ENCODE measurements around the gene SLC7A9.
"Not testable (repeated sequence)": the region's sequence is repeated elsewhere in the genome, so short reads cannot be mapped to it uniquely, and the experiment has no call there.

The SLC7A9 gene

GRCh38 chr19:32863841-32864240 is 5.7 kb downstream of the SLC7A9 start:
- no peak for DNase-seq (ENCODE audit: low spot score)

- DNase-seq (ENCODE audit: low spot score) = no peak
Observed at GRCh38 chr19:32863301-32863700, 6.3 kb downstream of the SLC7A9 start.

GRCh38 chr19:32862741-32863140 is 6.8 kb downstream of the SLC7A9 start:
- no peak for DNase-seq (ENCODE audit: low spot score)

GRCh38 chr19:32862173-32862572 is 7.4 kb downstream of the SLC7A9 start:
- no peak for DNase-seq (ENCODE audit: low spot score)

GRCh38 chr19:32861596-32861995 is 8.0 kb downstream of the SLC7A9 start:
- DNase-seq (ENCODE audit: low spot score) = no peak

GRCh38 chr19:32859591-32859990 is 10.0 kb downstream of the SLC7A9 start:
- no peak for DNase-seq (ENCODE audit: low spot score)

- DNase-seq (ENCODE audit: low spot score) = no peak
Observed at GRCh38 chr19:32858559-32858958, 11.0 kb downstream of the SLC7A9 start.

- DNase-seq (ENCODE audit: low spot score) = no peak
Observed at GRCh38 chr19:32858155-32858554, 11.4 kb downstream of the SLC7A9 start.

- no peak for DNase-seq (ENCODE audit: low spot score)
Observed at GRCh38 chr19:32857584-32857983, 12.0 kb downstream of the SLC7A9 start.

- DNase-seq (ENCODE audit: low spot score) = not testable (repeated sequence)
Observed at GRCh38 chr19:32856818-32857217, 12.7 kb downstream of the SLC7A9 start.

- no peak for DNase-seq (ENCODE audit: low spot score)
Observed at GRCh38 chr19:32852216-32852615, 17.4 kb downstream of the SLC7A9 start.

- DNase-seq (ENCODE audit: low spot score) = not testable (repeated sequence)
Observed at GRCh38 chr19:32848035-32848434, 21.5 kb downstream of the SLC7A9 start.

- DNase-seq (ENCODE audit: low spot score) = no peak
Observed at GRCh38 chr19:32843716-32844245, 25.8 kb downstream of the SLC7A9 start.

GRCh38 chr19:32842061-32842460 is 27.5 kb downstream of the SLC7A9 start:
- DNase-seq (ENCODE audit: low spot score) = no peak

GRCh38 chr19:32837531-32837930 is 32.0 kb downstream of the SLC7A9 start:
- no peak for DNase-seq (ENCODE audit: low spot score)

GRCh38 chr19:32833388-32833787 is 36.2 kb downstream of the SLC7A9 start:
- DNase-seq (ENCODE audit: low spot score) = not testable (repeated sequence)

GRCh38 chr19:32832825-32833224 is 36.7 kb downstream of the SLC7A9 start:
- DNase-seq (ENCODE audit: low spot score) = not testable (repeated sequence)

GRCh38 chr19:32832094-32832493 is 37.5 kb downstream of the SLC7A9 start:
- DNase-seq (ENCODE audit: low spot score) = not testable (repeated sequence)

- DNase-seq (ENCODE audit: low spot score) = no peak
Observed at GRCh38 chr19:32831611-32832010, 38.0 kb downstream of the SLC7A9 start.

- DNase-seq (ENCODE audit: low spot score) = peak; percentile 43
Observed at GRCh38 chr19:32830231-32831014, 39.1 kb downstream of the SLC7A9 start.

- DNase-seq (ENCODE audit: low spot score) = no peak
Observed at GRCh38 chr19:32829345-32829896, 40.1 kb downstream of the SLC7A9 start.

- DNase-seq (ENCODE audit: low spot score) = no peak
Observed at GRCh38 chr19:32828643-32829344, 40.8 kb downstream of the SLC7A9 start.

GRCh38 chr19:32828139-32828538 is 41.4 kb downstream of the SLC7A9 start:
- DNase-seq (ENCODE audit: low spot score) = no peak
